Upper lobe of right lung (tissue), 1 donor: ENCODE data around the gene OSBPL9. TPM values are rescaled to one million over a fixed set of nuclear protein-coding genes. Genes with fewer than 3 reads are reported as not detected.

ENCODE experiments used
- ATAC-seq: fragments of 200-7000 bp; cut with Tn5 transposase; one replicate; pipeline ENCODE4 v1.9.1; 2020; ENCODE audit warnings: mild to moderate bottlenecking, moderate library complexity
- DNase-seq: peaks from one replicate; pipeline ENCODE4 v3.0.0-alpha.2; 2020
- H3K27ac ChIP-seq: fragments of 200-600 bp; one replicate; pipeline ENCODE4 v1.8.0; 2022
- H3K27me3 ChIP-seq: fragments of 200-600 bp; one replicate; pipeline ENCODE4 v1.8.0; 2022; ENCODE audit warnings: mild to moderate bottlenecking
- H3K36me3 ChIP-seq: fragments of 200-600 bp; one replicate; pipeline ENCODE4 v1.8.0; 2022
- H3K4me1 ChIP-seq: fragments of 200-600 bp; one replicate; pipeline ENCODE4 v1.8.0; 2022
- H3K4me3 ChIP-seq: fragments of 200-600 bp; one replicate; pipeline ENCODE4 v1.8.0; 2022; ENCODE audit warnings: mild to moderate bottlenecking
- H3K9me3 ChIP-seq: fragments of 200-600 bp; one replicate; pipeline ENCODE4 v1.8.0; 2022
- intact Hi-C: fragments of 100-400 bp; cut with DNase I; formaldehyde crosslinking; loops from one replicate; pipeline ENCODE4 v1.11.0; 2022
- total RNA-seq: library from RNA; stranded (reverse); fragmentation: NEBNext Ultra II Directional; extraction: Animal tissue kit (Norgen Biotek cat#: 25700); gene quantifications from one replicate; pipeline ENCODE4 v1.2.1, GENCODE V29; 2021
- TF ChIP-seq, protein P1 (sequence below): fragments of 200-600 bp; IDR thresholded peaks from one replicate; pipeline ENCODE4 v1.8.0; 2022; ENCODE audit warnings: antibody characterized with exemption
- donor health status: DM: no; HTN: yes; CAD: no; lungs with severe emphysema.

OSBPL9 gene
- total RNA-seq, 1 donor from 2014 or later, result 72.7 TPM

- Histone ChIP-seq H3K27ac (no peak overlapping the region), H3K27me3 (no peaks in the 10 kb centered on the region), H3K9me3 (no peaks in the 10 kb centered on the region), H3K36me3 (no peaks in the 10 kb centered on the region), H3K4me1 (peaks cover 8% of the 10 kb centered on the region), H3K4me3 (no peak overlapping the region)
- ATAC-seq (no peak), DNase-seq (no peak)
- TF ChIP-seq, protein P1, sequence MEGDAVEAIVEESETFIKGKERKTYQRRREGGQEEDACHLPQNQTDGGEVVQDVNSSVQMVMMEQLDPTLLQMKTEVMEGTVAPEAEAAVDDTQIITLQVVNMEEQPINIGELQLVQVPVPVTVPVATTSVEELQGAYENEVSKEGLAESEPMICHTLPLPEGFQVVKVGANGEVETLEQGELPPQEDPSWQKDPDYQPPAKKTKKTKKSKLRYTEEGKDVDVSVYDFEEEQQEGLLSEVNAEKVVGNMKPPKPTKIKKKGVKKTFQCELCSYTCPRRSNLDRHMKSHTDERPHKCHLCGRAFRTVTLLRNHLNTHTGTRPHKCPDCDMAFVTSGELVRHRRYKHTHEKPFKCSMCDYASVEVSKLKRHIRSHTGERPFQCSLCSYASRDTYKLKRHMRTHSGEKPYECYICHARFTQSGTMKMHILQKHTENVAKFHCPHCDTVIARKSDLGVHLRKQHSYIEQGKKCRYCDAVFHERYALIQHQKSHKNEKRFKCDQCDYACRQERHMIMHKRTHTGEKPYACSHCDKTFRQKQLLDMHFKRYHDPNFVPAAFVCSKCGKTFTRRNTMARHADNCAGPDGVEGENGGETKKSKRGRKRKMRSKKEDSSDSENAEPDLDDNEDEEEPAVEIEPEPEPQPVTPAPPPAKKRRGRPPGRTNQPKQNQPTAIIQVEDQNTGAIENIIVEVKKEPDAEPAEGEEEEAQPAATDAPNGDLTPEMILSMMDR, result no peak
- intact Hi-C loops, result no loop called here
Measured at GRCh38 chr1:51639694-51640093, 22.8 kb downstream of the OSBPL9 start.

- H3K27me3 ChIP-seq, result no peaks in the 10 kb centered on the region
Measured at GRCh38 chr1:51641096-51641495, 24.2 kb downstream of the OSBPL9 start.

DNA sequence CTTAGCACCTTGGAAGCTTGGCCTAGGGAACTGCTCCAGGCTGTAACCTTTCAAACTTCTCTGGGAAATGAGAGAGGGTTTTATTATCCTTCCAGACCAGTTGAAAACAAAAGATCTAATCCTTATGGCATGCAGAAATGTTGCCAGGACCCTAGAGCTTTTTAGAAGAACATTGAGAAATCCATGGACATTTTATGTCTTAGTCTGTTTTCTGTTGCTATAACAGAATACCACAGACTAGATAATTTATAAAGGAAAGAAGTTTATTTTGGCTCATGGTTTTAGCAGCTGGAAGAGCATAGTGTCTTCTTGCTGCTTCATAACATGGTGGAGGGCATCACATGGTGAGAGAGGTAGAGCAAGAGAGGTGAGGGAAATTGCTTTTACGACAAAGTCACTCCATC is 25.8 kb downstream of the OSBPL9 start:
- Histone ChIP-seq H3K4me3 (no peak overlapping the region), H3K36me3 (no peaks in the 10 kb centered on the region), H3K27ac (peak overlapping the region; percentile 58), H3K4me1 (peaks cover 9% of the 10 kb centered on the region), H3K9me3 (no peaks in the 10 kb centered on the region), H3K27me3 (no peaks in the 10 kb centered on the region)
- ATAC-seq, result no peak
- TF ChIP-seq, protein P1, result no peak
- DNase-seq, result no peak
- intact Hi-C loops, result no loop called here

More at GRCh38 chr1:51641096-51641495, 24.2 kb downstream of the OSBPL9 start:
- no peak overlapping the region for H3K4me3 ChIP-seq
- DNase-seq (no peak), ATAC-seq (no peak)
- H3K27ac ChIP-seq, result no peak overlapping the region
- peaks cover 8% of the 10 kb centered on the region for H3K4me1 ChIP-seq
- intact Hi-C loops, result no loop called here
- H3K36me3 ChIP-seq, result no peaks in the 10 kb centered on the region
- H3K9me3 ChIP-seq, result no peaks in the 10 kb centered on the region
- TF ChIP-seq, protein P1, result no peak

DNA sequence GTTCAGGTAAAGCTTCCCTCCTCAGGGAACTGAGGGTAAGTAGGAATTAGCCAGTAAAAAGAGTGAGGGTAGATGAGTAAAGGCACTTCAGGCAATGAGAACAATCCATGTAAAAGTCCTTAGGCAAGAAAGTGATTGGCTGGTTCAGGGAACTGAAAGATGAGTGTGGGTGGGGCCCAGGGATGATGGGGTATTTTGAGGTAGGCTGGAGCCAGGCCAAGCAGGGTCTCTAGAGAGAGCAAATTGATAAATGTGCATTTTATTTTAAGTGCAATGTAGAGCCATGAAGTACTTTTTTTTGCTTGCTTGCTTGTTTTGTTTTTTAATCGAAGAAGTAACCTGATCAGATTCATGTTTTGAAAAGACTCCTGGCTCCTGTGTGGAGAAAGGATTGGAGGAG is 26.5 kb downstream of the OSBPL9 start:
- peak overlapping the region; percentile 58 for H3K27ac ChIP-seq
- no peak overlapping the region for H3K4me3 ChIP-seq
- DNase-seq (no peak), ATAC-seq (no peak)
- no peaks in the 10 kb centered on the region for H3K36me3 ChIP-seq
- no peaks in the 10 kb centered on the region for H3K9me3 ChIP-seq
- H3K27me3 ChIP-seq, result no peaks in the 10 kb centered on the region
- H3K4me1 ChIP-seq, result peaks cover 16% of the 10 kb centered on the region
- TF ChIP-seq, protein P1, result no peak
- intact Hi-C loops, result no loop called here

DNA sequence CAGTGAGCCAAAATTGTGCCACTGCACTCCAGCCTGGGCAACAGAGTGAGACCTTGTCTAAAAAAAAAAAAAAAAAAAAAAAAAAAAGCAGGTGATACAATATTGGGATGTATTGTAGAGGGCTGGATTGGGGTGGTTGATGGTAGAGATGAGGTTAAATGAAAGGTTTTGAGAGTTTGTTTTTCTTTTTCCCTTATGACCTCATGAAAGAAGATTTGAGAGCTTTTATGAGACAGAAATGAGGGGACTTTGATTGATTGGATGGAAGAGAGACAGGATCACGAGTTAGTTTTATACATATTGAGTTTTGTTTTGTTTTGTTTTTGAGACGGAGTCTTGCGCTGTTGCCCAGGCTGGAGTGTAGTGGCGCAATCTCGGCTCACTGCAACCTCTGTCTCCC is 27.1 kb downstream of the OSBPL9 start:
- Histone ChIP-seq H3K9me3 (no peaks in the 10 kb centered on the region), H3K4me1 (peaks cover 22% of the 10 kb centered on the region), H3K4me3 (no peak overlapping the region), H3K27ac (peak overlapping the region; percentile 58), H3K27me3 (no peaks in the 10 kb centered on the region), H3K36me3 (no peaks in the 10 kb centered on the region)
- ATAC-seq (no peak), DNase-seq (no peak)
- TF ChIP-seq, protein P1, result no peak
- intact Hi-C loops, result no loop called here
